ENCODE data around the gene OSTN.
"Not testable (repeated sequence)": the region's sequence is repeated elsewhere in the genome, so short reads cannot be mapped to it uniquely, and the experiment has no call there.

DNA sequence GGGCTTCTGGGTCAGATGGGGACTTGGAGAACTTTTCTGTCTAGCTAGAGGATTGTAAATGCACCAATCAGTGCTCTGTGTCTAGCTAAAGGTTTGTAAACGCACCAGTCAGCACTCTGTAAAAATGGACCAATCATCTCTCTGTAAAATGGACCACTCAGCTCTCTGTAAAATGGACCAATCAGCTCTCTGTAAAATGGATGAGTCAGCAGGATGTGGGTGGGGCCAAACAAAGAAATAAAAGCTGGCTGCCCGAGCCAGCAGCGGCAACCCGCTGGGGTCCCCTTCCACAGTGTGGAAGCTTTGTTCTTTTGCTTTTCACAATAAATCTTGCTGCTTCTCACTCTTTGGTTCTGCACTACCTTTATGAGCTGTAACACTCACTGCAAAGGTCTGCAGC lies 6.8 kb upstream of the OSTN start:
- TF ChIP-seq MXI1 (IDR thresholded peaks at IDR 0.05; ENCODE audit: borderline replicate concordance, low read depth, low read length); POLR2AphosphoS5 (IDR thresholded peaks at IDR 0.05; ENCODE audit: low read depth, low read length); POLR2A (IDR thresholded peaks at IDR 0.05; ENCODE audit: insufficient read depth in 1 of 2, low read depth in 2 of 2, low read length in 2 of 2): not testable (repeated sequence)

Data from HepG2 (cell line).